PC-3 (cell line): ENCODE results near the gene FLT1.

Source experiments
- CTCF ChIP-seq: fragments of 300-600 bp; sonication (generic); conservative IDR thresholded peaks from 2 replicates; pipeline ENCODE4 v1.5.1; 2017; ENCODE audit warnings: antibody characterized with exemption, low read depth, mild to moderate bottlenecking, low read length
- EZH2 ChIP-seq: fragments of 300-600 bp; sonication (generic); IDR thresholded peaks from one replicate; pipeline ENCODE4 v1.6.1; 2017; ENCODE audit warnings: antibody characterized with exemption, mild to moderate bottlenecking, low read length; ENCODE audit not compliant: unreplicated experiment

- TF ChIP-seq EZH2 (no peak), CTCF (no peak)
Observed at GRCh38 chr13:28438598-28439334, 56.2 kb downstream of the FLT1 start.
